GM21515 (cell line): Measurements from ENCODE around the gene TCF19.

ENCODE experiments used
- ATAC-seq: cut with Tn5 transposase; IDR thresholded peaks from one replicate; pipeline ENCODE4 v1.9.1; 2021; ENCODE audit not compliant: unreplicated experiment

Gene TCF19

GRCh38 chr6:31203345-31203979 is 45.1 kb downstream of the TCF19 start:
- peak; percentile 53 for ATAC-seq

- no peak for ATAC-seq
Measured at GRCh38 chr6:31204751-31205145, 46.4 kb downstream of the TCF19 start.

DNA sequence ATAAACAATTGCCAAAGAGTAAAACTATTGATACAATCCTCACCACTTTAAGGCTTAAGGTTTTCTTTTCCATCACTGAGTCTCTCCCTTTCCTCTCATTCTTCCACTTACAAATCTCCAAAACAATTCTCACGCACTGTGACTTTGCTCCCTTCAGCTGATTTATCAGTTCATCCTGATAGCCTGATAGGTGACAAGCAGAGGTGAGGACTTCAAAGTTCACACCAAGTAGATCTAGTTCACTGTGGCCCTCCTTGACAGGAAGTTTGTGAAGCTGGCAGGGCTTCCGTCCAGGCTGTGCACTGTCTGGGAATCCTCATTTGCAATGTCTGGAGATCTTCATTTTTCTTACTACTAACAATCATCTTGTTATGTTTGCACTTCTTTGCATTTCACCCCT is 47.2 kb downstream of the TCF19 start:
- ATAC-seq = no peak

- ATAC-seq = no peak
Measured at GRCh38 chr6:31208506-31208905, 50.1 kb downstream of the TCF19 start.

- no peak for ATAC-seq
Measured at GRCh38 chr6:31209137-31209536, 50.7 kb downstream of the TCF19 start.

GRCh38 chr6:31210123-31210522 is 51.7 kb downstream of the TCF19 start:
- ATAC-seq = no peak

DNA sequence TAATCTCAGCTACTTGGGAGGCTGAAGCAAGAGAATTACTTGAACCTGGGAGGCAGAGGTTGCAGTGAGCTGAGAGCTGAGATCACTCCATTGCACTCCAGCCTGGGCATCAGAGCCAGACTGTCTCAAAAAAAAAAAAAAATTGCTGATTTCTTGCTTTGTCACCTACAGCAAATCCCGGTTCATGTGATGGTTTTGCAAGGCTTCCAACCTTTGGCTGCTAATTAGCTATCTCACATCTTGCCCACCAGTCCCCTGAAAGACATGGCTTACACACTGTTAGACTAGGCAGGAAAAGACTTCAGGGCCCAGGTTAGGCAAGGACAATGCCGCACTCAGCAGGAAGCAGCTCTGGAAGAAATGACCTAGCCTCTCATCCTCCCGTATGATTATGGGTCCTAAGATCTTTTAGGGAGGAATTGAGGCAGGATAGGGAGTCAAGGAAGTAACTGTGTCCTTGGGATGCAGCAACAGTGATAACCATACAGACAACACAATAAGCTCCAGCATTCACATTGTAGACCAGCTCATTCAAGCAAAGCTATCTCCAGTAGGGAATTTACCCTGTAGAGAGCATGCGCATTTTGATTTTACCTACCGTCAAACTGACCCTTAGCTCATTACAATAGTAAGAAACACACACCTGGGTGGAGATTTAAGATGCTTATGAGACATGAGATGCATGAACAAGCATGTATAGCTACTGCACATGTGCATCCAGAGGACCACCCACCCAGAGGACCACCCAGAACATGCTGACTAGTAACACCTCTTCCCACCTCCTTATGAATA is 52.5 kb downstream of the TCF19 start:
- ATAC-seq = no peak
